ENCODE data around the gene PACRG.

GRCh38 chr6:162907876-162908481, 180.2 kb downstream of the PACRG start:
- no peak for TF ChIP-seq ZNF280B (CRISPR knock-in tag; IDR thresholded peaks at IDR 0.05; ENCODE audit: borderline replicate concordance)
- TF ChIP-seq POLR2A (IDR thresholded peaks at IDR 0.05; ENCODE audit: insufficient read depth in 1 of 2, low read depth in 2 of 2, low read length in 2 of 2) = no peak
- TF ChIP-seq HOXA3 (CRISPR knock-in tag; IDR thresholded peaks at IDR 0.05) = no peak
- no peak for TF ChIP-seq ZNF253 (CRISPR knock-in tag; IDR thresholded peaks at IDR 0.05; ENCODE audit: borderline replicate concordance)
- TF ChIP-seq STAT6 (CRISPR knock-in tag; IDR thresholded peaks at IDR 0.05; ENCODE audit: borderline replicate concordance) = no peak
- TF ChIP-seq EZH2 (conservative IDR thresholded peaks at IDR 0.05; ENCODE audit: low read depth, low read length) = no peak
- no peak for TF ChIP-seq KLF9 (CRISPR knock-in tag; IDR thresholded peaks at IDR 0.05; ENCODE audit: low read depth)
- no peak for TF ChIP-seq REST (IDR thresholded peaks at IDR 0.05; ENCODE audit: borderline replicate concordance in 1 of 2, low read depth in 1 of 2, low read length in 2 of 2)
- no peak for TF ChIP-seq MYC (CRISPR knock-in tag; IDR thresholded peaks at IDR 0.05; ENCODE audit: borderline replicate concordance)
